Measurements from ENCODE around the gene DUSP2.

DNA sequence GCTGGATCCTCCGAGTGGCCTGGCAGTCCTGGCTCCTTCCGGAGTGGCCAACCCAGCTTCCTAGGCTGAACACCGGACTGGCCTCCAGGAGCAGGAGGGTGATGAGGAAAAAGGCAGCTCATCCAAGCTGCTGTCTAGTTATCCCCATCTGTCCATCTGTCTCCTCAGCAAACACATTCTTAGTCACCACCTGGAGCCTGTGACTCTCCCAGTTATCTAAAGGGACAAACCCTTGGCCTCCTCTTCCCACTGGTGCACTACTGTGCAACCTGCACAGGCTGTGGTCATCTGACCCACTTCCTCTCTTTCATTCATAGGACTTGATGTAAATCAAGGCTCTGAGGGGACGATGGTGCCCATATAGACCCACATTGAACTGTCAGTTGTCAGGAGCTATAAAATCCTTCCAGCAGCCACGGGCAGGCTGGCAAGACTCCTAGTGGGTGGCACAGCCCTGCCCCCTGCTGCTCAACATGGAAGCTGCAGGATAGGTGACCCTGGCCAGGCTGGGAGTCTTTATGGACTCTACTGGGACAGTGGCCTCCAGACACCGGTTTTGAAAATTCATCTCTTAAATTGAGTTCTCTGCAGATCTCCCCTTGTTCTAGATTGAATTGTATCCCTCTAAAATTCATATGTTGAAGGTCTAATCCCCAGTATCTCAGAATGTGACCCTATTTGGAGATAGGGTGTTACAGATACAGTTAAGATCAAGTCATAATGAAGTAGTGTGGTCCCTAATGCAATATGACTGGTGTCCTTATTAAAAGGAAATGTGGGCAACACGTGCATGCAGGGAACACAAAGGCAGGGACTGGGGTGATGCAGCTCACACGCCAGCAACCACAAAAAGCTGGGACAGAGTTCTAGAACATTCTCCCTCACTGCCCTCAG is 29.3 kb upstream of the DUSP2 start:
- TF ChIP-seq, protein P1, sequence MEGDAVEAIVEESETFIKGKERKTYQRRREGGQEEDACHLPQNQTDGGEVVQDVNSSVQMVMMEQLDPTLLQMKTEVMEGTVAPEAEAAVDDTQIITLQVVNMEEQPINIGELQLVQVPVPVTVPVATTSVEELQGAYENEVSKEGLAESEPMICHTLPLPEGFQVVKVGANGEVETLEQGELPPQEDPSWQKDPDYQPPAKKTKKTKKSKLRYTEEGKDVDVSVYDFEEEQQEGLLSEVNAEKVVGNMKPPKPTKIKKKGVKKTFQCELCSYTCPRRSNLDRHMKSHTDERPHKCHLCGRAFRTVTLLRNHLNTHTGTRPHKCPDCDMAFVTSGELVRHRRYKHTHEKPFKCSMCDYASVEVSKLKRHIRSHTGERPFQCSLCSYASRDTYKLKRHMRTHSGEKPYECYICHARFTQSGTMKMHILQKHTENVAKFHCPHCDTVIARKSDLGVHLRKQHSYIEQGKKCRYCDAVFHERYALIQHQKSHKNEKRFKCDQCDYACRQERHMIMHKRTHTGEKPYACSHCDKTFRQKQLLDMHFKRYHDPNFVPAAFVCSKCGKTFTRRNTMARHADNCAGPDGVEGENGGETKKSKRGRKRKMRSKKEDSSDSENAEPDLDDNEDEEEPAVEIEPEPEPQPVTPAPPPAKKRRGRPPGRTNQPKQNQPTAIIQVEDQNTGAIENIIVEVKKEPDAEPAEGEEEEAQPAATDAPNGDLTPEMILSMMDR (conservative IDR thresholded peaks at IDR 0.05 in 1 of 2, IDR thresholded peaks at IDR 0.05 in 1 of 2; ENCODE audit: low read depth in 1 of 2, low read length in 2 of 2) = peak; percentile 82 to 94
- TF ChIP-seq EZH2 (IDR thresholded peaks at IDR 0.05; ENCODE audit: low read length, missing control alignments) = no peak

Measured in fibroblast of lung (primary cell).